Measurements from ENCODE around the gene ROS1.
"Not testable (repeated sequence)": the region's sequence is repeated elsewhere in the genome, so short reads cannot be mapped to it uniquely, and the experiment has no call there.

The ROS1 gene

GRCh38 chr6:117387454-117387974 lies 38.2 kb downstream of the ROS1 start:
- TF ChIP-seq, protein P1, sequence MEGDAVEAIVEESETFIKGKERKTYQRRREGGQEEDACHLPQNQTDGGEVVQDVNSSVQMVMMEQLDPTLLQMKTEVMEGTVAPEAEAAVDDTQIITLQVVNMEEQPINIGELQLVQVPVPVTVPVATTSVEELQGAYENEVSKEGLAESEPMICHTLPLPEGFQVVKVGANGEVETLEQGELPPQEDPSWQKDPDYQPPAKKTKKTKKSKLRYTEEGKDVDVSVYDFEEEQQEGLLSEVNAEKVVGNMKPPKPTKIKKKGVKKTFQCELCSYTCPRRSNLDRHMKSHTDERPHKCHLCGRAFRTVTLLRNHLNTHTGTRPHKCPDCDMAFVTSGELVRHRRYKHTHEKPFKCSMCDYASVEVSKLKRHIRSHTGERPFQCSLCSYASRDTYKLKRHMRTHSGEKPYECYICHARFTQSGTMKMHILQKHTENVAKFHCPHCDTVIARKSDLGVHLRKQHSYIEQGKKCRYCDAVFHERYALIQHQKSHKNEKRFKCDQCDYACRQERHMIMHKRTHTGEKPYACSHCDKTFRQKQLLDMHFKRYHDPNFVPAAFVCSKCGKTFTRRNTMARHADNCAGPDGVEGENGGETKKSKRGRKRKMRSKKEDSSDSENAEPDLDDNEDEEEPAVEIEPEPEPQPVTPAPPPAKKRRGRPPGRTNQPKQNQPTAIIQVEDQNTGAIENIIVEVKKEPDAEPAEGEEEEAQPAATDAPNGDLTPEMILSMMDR (IDR thresholded peaks at IDR 0.05): no peak
- DNase-seq (ENCODE audit: low spot score): no peak
- H3K27ac ChIP-seq: no peak overlapping the region
- H3K4me3 ChIP-seq: no peak overlapping the region

DNA sequence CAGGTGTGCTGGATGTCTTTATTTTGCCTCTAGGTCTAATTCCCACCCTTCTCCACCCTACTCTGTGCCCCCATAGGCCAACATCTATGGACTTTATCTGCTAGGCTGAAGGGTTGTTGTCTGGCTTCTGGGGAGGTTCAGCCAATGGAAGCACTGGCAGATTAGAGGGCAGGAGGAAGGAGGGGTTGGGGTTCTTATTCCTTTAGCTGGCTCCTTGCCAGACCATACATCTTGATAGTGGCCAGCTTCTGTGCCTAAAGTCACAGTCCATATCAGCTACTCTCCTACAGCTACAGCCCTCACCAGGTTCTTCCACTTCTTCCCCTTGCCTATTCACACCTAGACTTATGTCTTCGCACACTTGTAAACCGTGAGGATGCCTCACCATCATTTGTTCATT lies 41.1 kb downstream of the ROS1 start:
- Histone ChIP-seq H3K27ac (no peak overlapping the region), H3K4me3 (no peak overlapping the region)
- no peak for DNase-seq (ENCODE audit: low spot score)
- TF ChIP-seq, protein P1 (IDR thresholded peaks at IDR 0.05): no peak

GRCh38 chr6:117381749-117382148 lies 44.0 kb downstream of the ROS1 start:
- no peak overlapping the region for H3K27ac ChIP-seq
- H3K4me3 ChIP-seq: no peak overlapping the region
- TF ChIP-seq, protein P1 (IDR thresholded peaks at IDR 0.05): no peak
- no peak for DNase-seq (ENCODE audit: low spot score)

DNA sequence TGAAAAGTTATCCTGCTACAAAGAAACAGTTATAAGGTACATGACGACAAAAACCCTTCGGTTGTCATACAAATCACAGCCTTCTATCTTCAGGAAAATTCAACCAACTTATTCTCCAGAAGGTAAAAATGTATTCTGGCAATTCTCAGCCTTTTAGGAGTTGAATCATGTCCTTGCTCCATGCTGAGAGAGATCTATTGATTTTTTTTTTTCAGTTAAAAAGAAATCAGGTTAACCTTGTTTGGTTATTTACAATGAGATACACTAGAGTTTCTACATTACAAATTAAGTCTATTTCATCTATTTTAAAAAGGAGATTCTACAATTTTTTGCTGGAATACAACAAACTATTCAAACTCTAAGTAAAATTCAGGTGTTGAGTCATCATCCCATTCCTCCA lies 45.4 kb downstream of the ROS1 start:
- no peak for DNase-seq (ENCODE audit: low spot score)
- Histone ChIP-seq H3K4me3 (no peak overlapping the region), H3K27ac (no peak overlapping the region)
- TF ChIP-seq, protein P1 (IDR thresholded peaks at IDR 0.05): no peak

- H3K4me3 ChIP-seq: no peak overlapping the region
- TF ChIP-seq, protein P1 (IDR thresholded peaks at IDR 0.05): no peak
- no peak for DNase-seq (ENCODE audit: low spot score)
- H3K27ac ChIP-seq: no peak overlapping the region
These were observed 50.3 kb downstream of the ROS1 start for GRCh38 chr6:117375446-117375845.

DNA sequence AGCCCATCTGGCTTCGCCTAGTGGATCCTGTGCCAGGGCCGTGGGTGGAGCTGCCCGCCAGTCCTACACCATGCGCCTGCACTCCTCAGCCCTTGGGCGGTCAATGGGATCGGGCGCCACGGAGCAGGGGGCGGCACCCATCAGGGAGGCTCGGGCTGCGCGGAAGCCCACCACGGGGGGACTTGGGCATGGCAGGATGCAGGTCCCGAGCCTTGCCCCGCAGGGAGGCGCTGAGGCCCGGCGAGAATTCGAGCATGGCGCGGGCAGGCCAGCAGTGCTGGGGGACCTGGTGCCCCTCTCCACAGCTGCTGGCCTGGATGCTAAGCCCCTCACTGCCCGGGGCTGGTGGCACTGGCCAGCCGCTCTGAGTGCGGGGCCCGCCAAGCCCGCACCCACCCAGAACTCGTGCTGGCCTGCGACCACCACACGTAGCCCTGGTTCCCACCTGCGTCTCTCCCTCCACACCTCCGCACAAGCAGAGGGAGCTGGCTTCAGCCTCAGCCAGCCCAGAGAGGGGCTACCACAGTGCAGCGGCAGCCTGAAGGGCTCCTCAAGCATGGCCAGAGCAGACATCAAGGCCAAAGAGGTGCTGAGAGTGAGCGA lies 52.4 kb downstream of the ROS1 start:
- no peak overlapping the region for H3K4me3 ChIP-seq
- no peak for DNase-seq (ENCODE audit: low spot score)
- H3K27ac ChIP-seq: no peak overlapping the region
- TF ChIP-seq, protein P1 (IDR thresholded peaks at IDR 0.05): no peak

DNA sequence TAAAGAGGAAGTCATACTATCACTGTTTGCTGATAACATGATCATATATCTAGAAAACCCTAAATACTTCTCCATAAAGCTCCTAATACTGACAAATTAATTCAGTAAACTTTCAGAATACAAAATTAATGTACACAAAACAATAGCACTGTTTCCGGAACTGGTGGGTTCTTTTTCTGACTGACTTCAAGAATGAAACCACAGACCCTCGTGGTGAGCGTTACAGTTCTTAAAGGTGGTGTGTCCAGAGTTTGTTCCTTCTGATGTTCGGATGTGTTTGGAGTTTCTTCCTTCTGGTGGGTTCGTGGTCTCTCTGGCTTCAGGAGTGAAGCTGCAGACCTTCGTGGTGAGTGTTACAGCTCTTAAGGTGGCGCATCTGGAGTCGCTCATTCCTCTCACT lies 53.5 kb downstream of the ROS1 start:
- H3K27ac ChIP-seq; H3K4me3 ChIP-seq; DNase-seq (ENCODE audit: low spot score): not testable (repeated sequence)
